ENCODE data around the gene CCDC157.
A peak's percentile ranks its signal among the peaks of the same experiment; 100 is the strongest.
"Not testable (repeated sequence)": the region's sequence is repeated elsewhere in the genome, so short reads cannot be mapped to it uniquely, and the experiment has no call there.

The CCDC157 gene

DNA sequence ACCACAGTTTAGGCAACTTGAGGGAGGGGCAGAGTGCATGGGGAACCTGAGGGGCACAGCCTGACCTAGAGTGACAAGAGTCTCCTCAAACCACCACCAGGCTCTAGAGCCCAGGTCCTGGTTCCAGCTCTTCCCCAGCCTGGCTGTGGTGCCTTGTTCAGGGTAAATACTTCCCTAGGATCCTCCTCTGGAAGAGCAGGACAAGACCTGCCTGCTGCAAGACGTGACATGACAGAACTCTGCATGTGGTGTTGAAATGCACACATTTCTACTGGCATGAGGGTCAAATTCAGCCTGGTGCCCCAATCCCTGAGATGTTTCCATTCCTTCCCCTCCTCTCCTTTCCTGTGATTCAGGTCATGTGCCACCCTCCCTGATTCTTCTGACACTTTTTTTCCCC, 43.4 kb downstream of the CCDC157 start (continued):
- TF ChIP-seq, protein P1, sequence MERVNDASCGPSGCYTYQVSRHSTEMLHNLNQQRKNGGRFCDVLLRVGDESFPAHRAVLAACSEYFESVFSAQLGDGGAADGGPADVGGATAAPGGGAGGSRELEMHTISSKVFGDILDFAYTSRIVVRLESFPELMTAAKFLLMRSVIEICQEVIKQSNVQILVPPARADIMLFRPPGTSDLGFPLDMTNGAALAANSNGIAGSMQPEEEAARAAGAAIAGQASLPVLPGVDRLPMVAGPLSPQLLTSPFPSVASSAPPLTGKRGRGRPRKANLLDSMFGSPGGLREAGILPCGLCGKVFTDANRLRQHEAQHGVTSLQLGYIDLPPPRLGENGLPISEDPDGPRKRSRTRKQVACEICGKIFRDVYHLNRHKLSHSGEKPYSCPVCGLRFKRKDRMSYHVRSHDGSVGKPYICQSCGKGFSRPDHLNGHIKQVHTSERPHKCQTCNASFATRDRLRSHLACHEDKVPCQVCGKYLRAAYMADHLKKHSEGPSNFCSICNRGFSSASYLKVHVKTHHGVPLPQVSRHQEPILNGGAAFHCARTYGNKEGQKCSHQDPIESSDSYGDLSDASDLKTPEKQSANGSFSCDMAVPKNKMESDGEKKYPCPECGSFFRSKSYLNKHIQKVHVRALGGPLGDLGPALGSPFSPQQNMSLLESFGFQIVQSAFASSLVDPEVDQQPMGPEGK (CRISPR knock-in tag; IDR thresholded peaks at IDR 0.05; ENCODE audit: borderline replicate concordance) = no peak
- TF ChIP-seq, protein P2, sequence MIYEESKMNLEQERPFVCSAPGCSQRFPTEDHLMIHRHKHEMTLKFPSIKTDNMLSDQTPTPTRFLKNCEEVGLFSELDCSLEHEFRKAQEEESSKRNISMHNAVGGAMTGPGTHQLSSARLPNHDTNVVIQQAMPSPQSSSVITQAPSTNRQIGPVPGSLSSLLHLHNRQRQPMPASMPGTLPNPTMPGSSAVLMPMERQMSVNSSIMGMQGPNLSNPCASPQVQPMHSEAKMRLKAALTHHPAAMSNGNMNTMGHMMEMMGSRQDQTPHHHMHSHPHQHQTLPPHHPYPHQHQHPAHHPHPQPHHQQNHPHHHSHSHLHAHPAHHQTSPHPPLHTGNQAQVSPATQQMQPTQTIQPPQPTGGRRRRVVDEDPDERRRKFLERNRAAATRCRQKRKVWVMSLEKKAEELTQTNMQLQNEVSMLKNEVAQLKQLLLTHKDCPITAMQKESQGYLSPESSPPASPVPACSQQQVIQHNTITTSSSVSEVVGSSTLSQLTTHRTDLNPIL (CRISPR knock-in tag; IDR thresholded peaks at IDR 0.05; ENCODE audit: low read depth) = no peak
- TF ChIP-seq ZFP3 (CRISPR knock-in tag; IDR thresholded peaks at IDR 0.05) = no peak

DNA sequence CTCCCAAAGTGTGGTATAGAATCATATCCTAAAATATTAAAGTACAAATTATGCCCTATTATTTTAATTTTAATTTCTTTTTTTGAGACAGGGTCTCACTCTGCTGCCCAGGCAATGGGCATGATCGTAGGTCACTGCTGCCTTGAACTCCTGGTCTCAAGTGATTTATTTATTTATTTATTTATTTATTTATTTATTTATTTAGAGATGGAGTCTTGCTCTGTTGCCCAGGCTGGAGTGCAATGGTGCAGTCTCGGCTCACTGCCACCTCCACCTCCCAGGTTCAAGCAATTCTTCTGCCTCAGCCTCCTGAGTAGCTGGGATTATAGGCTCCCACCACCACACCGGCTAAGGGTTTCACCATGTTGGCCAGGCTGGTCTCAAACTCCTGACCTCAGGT, 44.2 kb downstream of the CCDC157 start:
- not testable (repeated sequence) for ATAC-seq

DNA sequence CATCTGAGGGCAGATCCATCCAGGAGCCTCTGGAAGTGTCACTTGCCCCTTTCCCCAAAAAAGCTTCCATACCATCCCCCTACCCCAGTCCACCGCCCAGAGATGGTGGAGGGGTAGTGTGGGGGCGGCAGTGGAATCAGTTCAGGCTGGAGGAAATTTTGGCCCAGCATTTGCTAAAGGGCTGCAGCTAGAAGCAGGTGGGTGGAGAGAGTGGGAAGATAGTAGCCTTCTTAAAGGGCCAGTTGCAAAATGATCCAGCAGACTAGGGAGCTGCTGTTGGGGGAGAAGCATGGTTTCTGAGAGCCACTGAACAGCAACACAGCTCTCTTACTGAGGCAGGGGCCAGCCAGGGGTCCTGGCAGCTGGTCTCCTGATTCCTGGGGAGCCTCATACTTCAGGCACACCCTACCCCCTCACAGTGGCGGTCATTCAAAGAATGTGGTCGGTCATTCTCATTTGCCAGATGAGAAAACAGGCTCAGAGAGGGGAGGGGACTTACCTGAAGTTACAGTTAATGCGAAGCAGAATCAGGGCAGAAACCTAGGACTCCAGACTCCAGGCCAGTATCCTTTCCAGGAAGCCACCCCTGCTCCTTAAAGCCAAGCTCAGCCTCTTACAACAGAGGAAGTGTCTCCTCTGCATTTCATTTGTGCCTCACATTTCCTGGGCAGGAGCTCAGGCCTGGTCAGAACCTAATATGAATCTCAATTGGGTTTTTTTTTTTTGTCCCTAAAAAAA, 45.4 kb downstream of the CCDC157 start:
- no peak for ATAC-seq
- no peak for TF ChIP-seq TOX (CRISPR knock-in tag; IDR thresholded peaks at IDR 0.05; ENCODE audit: borderline replicate concordance)
- TF ChIP-seq PPARA (CRISPR knock-in tag; IDR thresholded peaks at IDR 0.05; ENCODE audit: borderline replicate concordance) = no peak

DNA sequence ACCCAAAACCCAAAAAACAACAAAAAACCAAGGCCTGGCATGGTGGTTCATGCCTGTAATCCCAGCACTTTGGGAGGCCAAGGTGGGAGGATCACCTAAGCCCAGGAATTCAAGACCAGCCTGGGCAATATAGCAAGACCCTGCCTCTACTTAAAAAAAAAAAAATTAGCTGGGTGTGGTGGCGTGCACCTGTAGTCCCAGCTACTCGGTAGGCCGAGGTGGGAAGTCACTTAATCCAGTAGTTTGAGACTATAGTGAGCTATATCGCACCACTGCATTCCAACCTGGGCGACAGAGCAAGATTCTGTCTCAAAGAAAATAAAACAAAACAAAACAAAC, 45.9 kb downstream of the CCDC157 start:
- not testable (repeated sequence) for ATAC-seq

DNA sequence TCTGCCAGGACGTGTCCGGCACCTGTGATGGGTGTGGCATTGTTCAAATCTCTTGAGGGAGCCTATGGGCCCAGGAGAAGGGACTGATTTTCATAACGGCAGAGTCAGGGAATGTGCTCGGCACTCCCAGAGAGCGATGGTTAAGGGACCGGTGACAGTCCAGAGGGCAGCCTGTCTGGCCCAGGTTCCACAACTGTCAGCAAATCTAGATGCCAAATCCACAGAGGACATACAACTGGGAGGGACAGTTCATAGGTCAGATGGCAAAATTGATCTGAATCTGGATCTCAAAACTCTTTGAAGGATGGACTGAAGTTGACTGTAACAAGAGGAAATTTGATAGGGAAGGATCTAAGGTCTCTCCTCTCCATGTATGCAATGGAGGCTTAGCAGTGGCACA, 47.5 kb downstream of the CCDC157 start:
- no peak for TF ChIP-seq GLIS3 (CRISPR knock-in tag; IDR thresholded peaks at IDR 0.05)
- TF ChIP-seq ZFP3 (CRISPR knock-in tag; IDR thresholded peaks at IDR 0.05) = no peak
- TF ChIP-seq ESRRG (CRISPR knock-in tag; IDR thresholded peaks at IDR 0.05) = no peak
- TF ChIP-seq ISL1 (CRISPR knock-in tag; IDR thresholded peaks at IDR 0.05) = no peak
- TF ChIP-seq TCF4 (CRISPR knock-in tag; IDR thresholded peaks at IDR 0.05; ENCODE audit: borderline replicate concordance) = no peak
- no peak for ATAC-seq

DNA sequence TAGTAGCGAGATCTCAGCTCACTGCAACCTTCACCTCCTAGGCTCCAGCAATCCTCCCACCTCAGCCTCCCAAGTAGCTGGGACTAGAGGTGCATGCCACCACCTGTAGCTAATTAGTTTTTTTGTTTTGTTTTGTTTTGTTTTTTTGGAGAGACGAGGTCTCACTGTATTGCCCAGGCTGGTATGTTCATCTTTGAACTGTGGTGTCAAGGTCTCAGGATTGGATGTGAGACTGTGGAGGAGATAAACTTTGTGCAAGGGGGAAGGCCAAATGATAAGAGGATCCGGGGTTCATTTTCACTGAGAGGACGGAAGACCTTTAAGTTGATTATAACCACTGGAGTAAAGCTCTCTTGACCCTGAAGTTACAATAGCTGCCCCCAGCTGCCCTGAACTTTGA, 48.9 kb downstream of the CCDC157 start:
- TF ChIP-seq, protein P2 (CRISPR knock-in tag; IDR thresholded peaks at IDR 0.05; ENCODE audit: low read depth) = no peak
- no peak for TF ChIP-seq ESRRG (CRISPR knock-in tag; IDR thresholded peaks at IDR 0.05)
- no peak for TF ChIP-seq ZFP30 (CRISPR knock-in tag; IDR thresholded peaks at IDR 0.05)
- no peak for TF ChIP-seq TCF4 (CRISPR knock-in tag; IDR thresholded peaks at IDR 0.05; ENCODE audit: borderline replicate concordance)
- no peak for ATAC-seq

DNA sequence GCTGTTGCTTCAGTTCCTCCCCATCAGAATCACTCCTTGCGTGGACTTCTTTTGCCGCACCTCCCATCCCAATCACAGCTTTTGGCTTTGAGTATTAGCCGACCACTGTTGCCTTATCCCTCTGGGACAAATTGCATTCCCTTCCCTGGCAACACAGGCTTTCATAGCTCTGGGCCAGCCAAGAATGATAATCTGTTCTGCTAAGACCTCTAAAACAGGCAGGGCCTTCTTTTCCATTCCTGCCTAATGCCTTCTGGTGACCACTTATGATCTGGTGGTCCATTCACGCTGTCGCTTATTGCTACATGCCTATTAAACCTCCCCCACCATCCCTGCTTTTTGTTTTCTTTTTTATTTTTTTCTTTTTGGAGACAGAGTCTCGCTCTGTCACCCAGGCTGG, 49.6 kb downstream of the CCDC157 start:
- ATAC-seq = no peak
- TF ChIP-seq, protein P3, sequence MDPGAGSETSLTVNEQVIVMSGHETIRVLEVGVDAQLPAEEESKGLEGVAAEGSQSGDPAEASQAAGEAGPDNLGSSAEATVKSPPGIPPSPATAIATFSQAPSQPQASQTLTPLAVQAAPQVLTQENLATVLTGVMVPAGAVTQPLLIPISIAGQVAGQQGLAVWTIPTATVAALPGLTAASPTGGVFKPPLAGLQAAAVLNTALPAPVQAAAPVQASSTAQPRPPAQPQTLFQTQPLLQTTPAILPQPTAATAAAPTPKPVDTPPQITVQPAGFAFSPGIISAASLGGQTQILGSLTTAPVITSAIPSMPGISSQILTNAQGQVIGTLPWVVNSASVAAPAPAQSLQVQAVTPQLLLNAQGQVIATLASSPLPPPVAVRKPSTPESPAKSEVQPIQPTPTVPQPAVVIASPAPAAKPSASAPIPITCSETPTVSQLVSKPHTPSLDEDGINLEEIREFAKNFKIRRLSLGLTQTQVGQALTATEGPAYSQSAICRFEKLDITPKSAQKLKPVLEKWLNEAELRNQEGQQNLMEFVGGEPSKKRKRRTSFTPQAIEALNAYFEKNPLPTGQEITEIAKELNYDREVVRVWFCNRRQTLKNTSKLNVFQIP (CRISPR knock-in tag; IDR thresholded peaks at IDR 0.05; ENCODE audit: borderline replicate concordance, low read depth) = no peak

DNA sequence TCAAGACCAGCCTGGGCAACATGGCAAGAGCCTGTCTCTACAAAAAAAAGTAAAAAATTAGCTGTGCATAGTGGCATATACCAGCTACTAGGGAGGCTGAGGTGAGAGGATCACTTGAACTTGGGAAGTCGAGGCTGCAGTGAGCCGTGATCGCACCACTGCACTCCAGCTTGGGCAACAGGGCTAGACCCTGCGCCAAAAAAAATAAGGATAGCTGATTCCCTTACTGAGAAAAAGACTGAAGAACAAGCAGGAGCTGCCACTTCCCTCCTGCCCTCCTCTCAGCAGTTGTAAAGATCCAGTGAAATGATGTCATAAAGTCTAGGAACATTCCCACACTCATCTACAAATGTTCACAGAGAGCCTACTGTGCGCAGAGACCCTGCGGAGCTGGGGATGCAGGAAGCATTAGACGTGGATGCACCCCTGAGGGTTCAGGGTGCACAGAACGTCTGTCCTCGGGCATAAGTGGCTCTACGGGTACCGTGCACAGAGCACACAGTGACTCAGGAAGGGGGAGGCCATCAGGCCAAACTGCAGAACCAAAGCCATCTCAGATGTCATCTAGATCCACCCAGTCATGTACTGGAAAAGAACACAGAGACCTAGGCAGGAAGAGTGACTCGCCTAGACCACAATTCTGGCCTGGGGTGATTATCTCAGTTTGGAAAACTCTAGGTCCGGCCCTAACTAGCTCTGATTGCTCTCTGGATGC, 51.7 kb downstream of the CCDC157 start:
- peak; percentile 65 for ATAC-seq
- TF ChIP-seq ZC3H10 (CRISPR knock-in tag; IDR thresholded peaks at IDR 0.05) (no peak), BACH2 (CRISPR knock-in tag; IDR thresholded peaks at IDR 0.05; ENCODE audit: borderline replicate concordance) (no peak), RARB (CRISPR knock-in tag; IDR thresholded peaks at IDR 0.05) (no peak), ZNF565 (CRISPR knock-in tag; conservative IDR thresholded peaks at IDR 0.05; ENCODE audit: low read depth) (no peak), ZNF70 (CRISPR knock-in tag; IDR thresholded peaks at IDR 0.05) (no peak), ZFP30 (CRISPR knock-in tag; IDR thresholded peaks at IDR 0.05) (no peak), CSDC2 (CRISPR knock-in tag; IDR thresholded peaks at IDR 0.05) (no peak), TCF4 (CRISPR knock-in tag; IDR thresholded peaks at IDR 0.05; ENCODE audit: borderline replicate concordance) (no peak), ARNTL (CRISPR knock-in tag; IDR thresholded peaks at IDR 0.05; ENCODE audit: borderline replicate concordance, low read depth) (no peak), SNAI2 (CRISPR knock-in tag; IDR thresholded peaks at IDR 0.05) (no peak), GLIS3 (CRISPR knock-in tag; IDR thresholded peaks at IDR 0.05) (no peak), ISL1 (CRISPR knock-in tag; IDR thresholded peaks at IDR 0.05) (no peak)
- TF ChIP-seq, protein P2 (CRISPR knock-in tag; IDR thresholded peaks at IDR 0.05; ENCODE audit: low read depth) = no peak
- TF ChIP-seq, protein P3 (CRISPR knock-in tag; IDR thresholded peaks at IDR 0.05; ENCODE audit: borderline replicate concordance, low read depth) = no peak

Data from SK-N-SH treated with all-trans-retinoic acid at 6 μM for 48 hours (cell line).